Vagina (tissue), 2 donors: ENCODE measurements around the gene NRL.

Experiments
- POLR2A ChIP-seq, 2 donors: fragments of 450-650 bp; IDR thresholded peaks; one replicate each; pipeline ENCODE4 v1.6.1; 2017; ENCODE audit warnings: antibody characterized with exemption in 2 of 2, mild to moderate bottlenecking in 2 of 2, moderate library complexity in 2 of 2
- TF ChIP-seq, protein P1 (sequence below), 3 experiments: fragments of 450-650 bp in 2 of 3; fragments of 200-600 bp in 1 of 3; sonication (generic) in 1 of 3; IDR thresholded peaks; one replicate each; pipeline ENCODE4 v1.5.1; 2017 to 2019; ENCODE audit warnings: antibody characterized with exemption in 3 of 3, mild to moderate bottlenecking in 2 of 3, moderate library complexity in 2 of 3

GRCh38 chr14:24092505-24093206, 22.1 kb downstream of the NRL start:
- TF ChIP-seq, protein P1, sequence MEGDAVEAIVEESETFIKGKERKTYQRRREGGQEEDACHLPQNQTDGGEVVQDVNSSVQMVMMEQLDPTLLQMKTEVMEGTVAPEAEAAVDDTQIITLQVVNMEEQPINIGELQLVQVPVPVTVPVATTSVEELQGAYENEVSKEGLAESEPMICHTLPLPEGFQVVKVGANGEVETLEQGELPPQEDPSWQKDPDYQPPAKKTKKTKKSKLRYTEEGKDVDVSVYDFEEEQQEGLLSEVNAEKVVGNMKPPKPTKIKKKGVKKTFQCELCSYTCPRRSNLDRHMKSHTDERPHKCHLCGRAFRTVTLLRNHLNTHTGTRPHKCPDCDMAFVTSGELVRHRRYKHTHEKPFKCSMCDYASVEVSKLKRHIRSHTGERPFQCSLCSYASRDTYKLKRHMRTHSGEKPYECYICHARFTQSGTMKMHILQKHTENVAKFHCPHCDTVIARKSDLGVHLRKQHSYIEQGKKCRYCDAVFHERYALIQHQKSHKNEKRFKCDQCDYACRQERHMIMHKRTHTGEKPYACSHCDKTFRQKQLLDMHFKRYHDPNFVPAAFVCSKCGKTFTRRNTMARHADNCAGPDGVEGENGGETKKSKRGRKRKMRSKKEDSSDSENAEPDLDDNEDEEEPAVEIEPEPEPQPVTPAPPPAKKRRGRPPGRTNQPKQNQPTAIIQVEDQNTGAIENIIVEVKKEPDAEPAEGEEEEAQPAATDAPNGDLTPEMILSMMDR (IDR thresholded peaks at IDR 0.05) = no peak
- no peak for TF ChIP-seq POLR2A (IDR thresholded peaks at IDR 0.05)
